Stomach (tissue), 9 donors: ENCODE data around the gene CREB3. TPM values are rescaled to one million over a fixed set of nuclear protein-coding genes. Genes with fewer than 3 reads are reported as not detected.

Experiments used
- DNase-seq, 2 donors: peaks; one replicate each; pipeline versions ENCODE4 v3.0.0 to v3.0.0-alpha.2; 2013 to 2019
- H3K27ac ChIP-seq, 5 donors: fragments of 200-600 bp in 4 of 5; sonication (generic) in 4 of 5; one replicate each; pipeline ENCODE4 v1.5.1; 2013 to 2019; ENCODE audit warnings: mild to moderate bottlenecking in 1 of 5, moderate library complexity in 1 of 5
- H3K27me3 ChIP-seq, 3 donors: fragments of 200-600 bp; sonication (generic); one replicate each; pipeline ENCODE4 v1.5.1; 2017 to 2019; ENCODE audit warnings: mixed run types in 1 of 3
- H3K36me3 ChIP-seq, 4 donors: fragments of 200-600 bp; sonication (generic); 1 replicate in 3 of 4; 2 replicates in 1 of 4; pipeline ENCODE4 v1.5.1; 2016 to 2019
- H3K4me1 ChIP-seq, 4 donors: fragments of 200-600 bp; sonication (generic); one replicate each; pipeline ENCODE4 v1.5.1; 2016 to 2019
- H3K4me3 ChIP-seq, 4 donors: fragments of 200-600 bp; sonication (generic) in 3 of 4; one replicate each; pipeline ENCODE4 v1.5.1; 2016 to 2019; ENCODE audit warnings: mild to moderate bottlenecking in 1 of 4
- H3K9me3 ChIP-seq, 4 donors: fragments of 200-600 bp; sonication (generic); one replicate each; pipeline ENCODE4 v1.5.1; 2016 to 2019
- EP300 ChIP-seq: sonication (generic); formaldehyde crosslinking; IDR thresholded peaks from one replicate; pipeline ENCODE4 v1.6.1; 2017; ENCODE audit warnings: antibody characterized with exemption
- POLR2A ChIP-seq, 4 donors: fragments of 450-650 bp; IDR thresholded peaks; one replicate each; pipeline ENCODE4 v1.6.1; 2016; ENCODE audit warnings: antibody characterized with exemption in 4 of 4, control low read depth in 2 of 4, mild to moderate bottlenecking in 1 of 4, moderate library complexity in 1 of 4
- POLR2AphosphoS5 ChIP-seq, 3 donors: sonication (generic); formaldehyde crosslinking; IDR thresholded peaks; one replicate each; pipeline ENCODE4 v1.6.1; 2016; ENCODE audit warnings: antibody characterized with exemption in 3 of 3
- intact Hi-C: fragments of 100-400 bp; cut with DNase I; formaldehyde crosslinking; loops from one replicate; pipeline ENCODE4 v1.15.1; 2023; ENCODE audit warnings: low total_unique reads
- polyA plus RNA-seq, 3 donors: library from polyadenylated mRNA; stranded (reverse); fragments of 200-250 nt; gene quantifications; one replicate each; pipeline ENCODE4 v1.2.3, GENCODE V29; 2013
- small RNA-seq, 4 donors: library from RNA; depleted of rRNA; stranded (forward); fragments of <200 nt; gene quantifications; one replicate each; pipeline ENCODE3, GENCODE V24; 2016
- total RNA-seq, 5 donors: library from RNA; depleted of rRNA; stranded (reverse); fragments of >200 nt; gene quantifications; one replicate each; pipeline versions ENCODE4 v1.1.0 to v1.2.3, GENCODE V29; 2014 to 2016
- TF ChIP-seq, protein P1 (sequence below), 7 experiments: fragments of 450-650 bp in 4 of 7; fragments of 200-600 bp in 3 of 7; sonication (generic) in 3 of 7; IDR thresholded peaks; one replicate each; pipeline ENCODE4 v1.5.1; 2016 to 2019; ENCODE audit warnings: antibody characterized with exemption in 7 of 7, control low read depth in 2 of 7, mild to moderate bottlenecking in 1 of 7
- donor health status: healthy with polysubstance abuse.
- donor health status: Bipolar disorder and iron deficiency.
- donor health status: healthy.

Gene CREB3
- total and polyA plus RNA-seq, 8 donors = 29.4 to 84.0 (median 39.2) TPM

DNA sequence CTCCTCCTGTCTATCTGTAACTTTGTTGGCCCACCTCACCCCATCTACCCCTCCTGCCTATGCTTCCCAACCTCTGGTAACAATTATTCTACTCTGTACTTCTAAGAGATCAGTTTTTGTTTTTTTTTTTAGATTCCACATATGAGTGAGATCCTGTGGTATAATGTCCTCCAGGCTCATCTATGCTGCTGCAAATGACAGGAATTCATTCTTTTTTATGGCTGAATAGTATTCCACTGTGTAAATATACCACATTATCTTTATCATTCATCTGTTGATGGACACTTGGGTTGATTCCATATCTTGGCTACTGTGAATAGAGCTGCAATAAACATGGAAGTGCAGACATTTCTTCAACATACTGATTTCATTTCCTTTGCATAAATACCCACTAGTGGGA, 51.0 kb downstream of the CREB3 start:
- H3K27me3 ChIP-seq = no peaks in the 10 kb centered on the region
- H3K27ac ChIP-seq = no peak overlapping the region
- no peaks in the 10 kb centered on the region for H3K9me3 ChIP-seq
- H3K4me3 ChIP-seq = no peak overlapping the region
- TF ChIP-seq, protein P1, sequence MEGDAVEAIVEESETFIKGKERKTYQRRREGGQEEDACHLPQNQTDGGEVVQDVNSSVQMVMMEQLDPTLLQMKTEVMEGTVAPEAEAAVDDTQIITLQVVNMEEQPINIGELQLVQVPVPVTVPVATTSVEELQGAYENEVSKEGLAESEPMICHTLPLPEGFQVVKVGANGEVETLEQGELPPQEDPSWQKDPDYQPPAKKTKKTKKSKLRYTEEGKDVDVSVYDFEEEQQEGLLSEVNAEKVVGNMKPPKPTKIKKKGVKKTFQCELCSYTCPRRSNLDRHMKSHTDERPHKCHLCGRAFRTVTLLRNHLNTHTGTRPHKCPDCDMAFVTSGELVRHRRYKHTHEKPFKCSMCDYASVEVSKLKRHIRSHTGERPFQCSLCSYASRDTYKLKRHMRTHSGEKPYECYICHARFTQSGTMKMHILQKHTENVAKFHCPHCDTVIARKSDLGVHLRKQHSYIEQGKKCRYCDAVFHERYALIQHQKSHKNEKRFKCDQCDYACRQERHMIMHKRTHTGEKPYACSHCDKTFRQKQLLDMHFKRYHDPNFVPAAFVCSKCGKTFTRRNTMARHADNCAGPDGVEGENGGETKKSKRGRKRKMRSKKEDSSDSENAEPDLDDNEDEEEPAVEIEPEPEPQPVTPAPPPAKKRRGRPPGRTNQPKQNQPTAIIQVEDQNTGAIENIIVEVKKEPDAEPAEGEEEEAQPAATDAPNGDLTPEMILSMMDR (IDR thresholded peaks at IDR 0.05) = no peak
- TF ChIP-seq EP300 (no peak), POLR2A (IDR thresholded peaks at IDR 0.05) (no peak), POLR2AphosphoS5 (IDR thresholded peaks at IDR 0.05) (no peak)
- intact Hi-C loops = no loop called here
- no peaks in the 10 kb centered on the region for H3K4me1 ChIP-seq
- DNase-seq = no peak
- peaks cover 0 to 4% (median 2%) of the 10 kb centered on the region in 4 donors for H3K36me3 ChIP-seq

Small RNAs within 50 kb of the gene (small RNA-seq; reads per million reads assigned to genes)
- 0 to 0.15 (median 0.12) reads per million in 4 donors for gene MIR6853

Other genes with a start within 250 kb of the CREB3 start
- 10 to 100 TPM in 2 of 5 donors, 1 to 10 TPM in 3; 3.8 to 34.8 (median 9.9) TPM for gene RUSC2, start 242.6 kb upstream of the CREB3 start, total RNA-seq
- gene RUSC2, start 242.6 kb upstream of the CREB3 start, polyA plus RNA-seq = 1 to 10 TPM; 3.4 to 6.6 (median 6.5) TPM
- 10 to 100 TPM; 11.9 to 56.8 (median 34.6) TPM for gene TESK1, start 127.4 kb upstream of the CREB3 start, total RNA-seq
- 10 to 100 TPM; 25.7 to 33.9 (median 28.4) TPM for gene TESK1, start 127.4 kb upstream of the CREB3 start, polyA plus RNA-seq
- gene CD72, start 114.3 kb upstream of the CREB3 start, total RNA-seq = 10 to 100 TPM in 1 of 5 donors, 1 to 10 TPM in 1, not detected in 3; 3.1 to 18.7 TPM
- 1 to 10 TPM in 2 of 3 donors, under 1 TPM in 1; 0.61 to 2.8 (median 1.1) TPM for gene CD72, start 114.3 kb upstream of the CREB3 start, polyA plus RNA-seq
- gene SIT1, start 81.7 kb upstream of the CREB3 start, total RNA-seq = 1 to 10 TPM in 2 of 5 donors, not detected in 3; 2.0 to 2.3 TPM
- 1 to 10 TPM in 1 of 3 donors, under 1 TPM in 2; 0.62 to 1.1 (median 0.95) TPM for gene SIT1, start 81.7 kb upstream of the CREB3 start, polyA plus RNA-seq
- over 10,000 TPM in 4 of 5 donors, 1,000 to 10,000 TPM in 1; 1,379 to 137,340 (median 23,544) TPM for gene RMRP, start 74.6 kb upstream of the CREB3 start, total RNA-seq
- gene RMRP, start 74.6 kb upstream of the CREB3 start, polyA plus RNA-seq = 10 to 100 TPM in 1 of 3 donors, not detected in 2; 64.3 TPM
- 100 to 1,000 TPM in 1 of 5 donors, 10 to 100 TPM in 4; 15.6 to 104 (median 28.1) TPM for gene CCDC107, start 74.4 kb upstream of the CREB3 start, total RNA-seq
- 10 to 100 TPM; 58.8 to 86.4 (median 69.7) TPM for gene CCDC107, start 74.4 kb upstream of the CREB3 start, polyA plus RNA-seq
- 10 to 100 TPM in 3 of 5 donors, 1 to 10 TPM in 2; 1.8 to 58.3 (median 11.6) TPM for gene ARHGEF39, start 67.5 kb upstream of the CREB3 start, total RNA-seq
- gene ARHGEF39, start 67.5 kb upstream of the CREB3 start, polyA plus RNA-seq = 1 to 10 TPM; 2.8 to 4.3 (median 3.2) TPM
- gene CA9, start 58.7 kb upstream of the CREB3 start, total RNA-seq = 100 to 1,000 TPM in 3 of 5 donors, 10 to 100 TPM in 1, 1 to 10 TPM in 1; 1.2 to 670 (median 161) TPM
- 100 to 1,000 TPM; 115 to 653 (median 541) TPM for gene CA9, start 58.7 kb upstream of the CREB3 start, polyA plus RNA-seq
- gene TPM2, start 42.7 kb upstream of the CREB3 start, total RNA-seq = 1,000 to 10,000 TPM in 3 of 5 donors, 100 to 1,000 TPM in 2; 537 to 3,642 (median 1,228) TPM
- gene TPM2, start 42.7 kb upstream of the CREB3 start, polyA plus RNA-seq = 1,000 to 10,000 TPM in 1 of 3 donors, 100 to 1,000 TPM in 2; 460 to 2,257 (median 672) TPM
- 100 to 1,000 TPM; 169 to 399 (median 223) TPM for gene TLN1, start 471 bp upstream of the CREB3 start, total RNA-seq
- 100 to 1,000 TPM in 1 of 3 donors, 10 to 100 TPM in 2; 53.2 to 141 (median 70.2) TPM for gene TLN1, start 471 bp upstream of the CREB3 start, polyA plus RNA-seq
- gene GBA2, start 16.6 kb downstream of the CREB3 start, total RNA-seq = 100 to 1,000 TPM in 3 of 5 donors, 10 to 100 TPM in 2; 29.8 to 210 (median 145) TPM
- gene GBA2, start 16.6 kb downstream of the CREB3 start, polyA plus RNA-seq = 10 to 100 TPM; 26.5 to 38.9 (median 32.5) TPM
- 10 to 100 TPM in 4 of 5 donors, 1 to 10 TPM in 1; 7.0 to 21.2 (median 14.7) TPM for gene RGP1, start 16.6 kb downstream of the CREB3 start, total RNA-seq
- gene RGP1, start 16.6 kb downstream of the CREB3 start, polyA plus RNA-seq = 10 to 100 TPM in 1 of 3 donors, 1 to 10 TPM in 2; 3.8 to 12.8 (median 7.2) TPM
- not detected for gene MSMP, start 21.6 kb downstream of the CREB3 start, total RNA-seq
- gene MSMP, start 21.6 kb downstream of the CREB3 start, polyA plus RNA-seq = under 1 TPM in 1 of 3 donors, not detected in 2; 0.35 TPM
- gene NPR2, start 58.9 kb downstream of the CREB3 start, total RNA-seq = 10 to 100 TPM in 3 of 5 donors, 1 to 10 TPM in 2; 3.1 to 75.5 (median 14.5) TPM
- gene NPR2, start 58.9 kb downstream of the CREB3 start, polyA plus RNA-seq = 10 to 100 TPM in 1 of 3 donors, 1 to 10 TPM in 2; 4.0 to 11.4 (median 7.0) TPM
- gene SPAG8, start 79.6 kb downstream of the CREB3 start, total RNA-seq = 1 to 10 TPM in 2 of 5 donors, not detected in 3; 1.7 to 2.7 TPM
- 1 to 10 TPM in 1 of 3 donors, under 1 TPM in 2; 0.19 to 4.1 (median 0.98) TPM for gene SPAG8, start 79.6 kb downstream of the CREB3 start, polyA plus RNA-seq
- gene HINT2, start 82.4 kb downstream of the CREB3 start, total RNA-seq = 10 to 100 TPM in 4 of 5 donors, 1 to 10 TPM in 1; 8.4 to 22.7 (median 17.9) TPM
- 100 to 1,000 TPM in 2 of 3 donors, 10 to 100 TPM in 1; 98.1 to 131 (median 118) TPM for gene HINT2, start 82.4 kb downstream of the CREB3 start, polyA plus RNA-seq
- gene FAM221B, start 96.1 kb downstream of the CREB3 start, total RNA-seq = not detected
- gene FAM221B, start 96.1 kb downstream of the CREB3 start, polyA plus RNA-seq = under 1 TPM in 1 of 3 donors, not detected in 2; 0.10 TPM
- 10 to 100 TPM in 3 of 5 donors, 1 to 10 TPM in 2; 4.6 to 81.4 (median 11.6) TPM for gene TMEM8B, start 96.6 kb downstream of the CREB3 start, total RNA-seq
- gene TMEM8B, start 96.6 kb downstream of the CREB3 start, polyA plus RNA-seq = 1 to 10 TPM; 7.0 to 9.2 (median 7.0) TPM
- not detected for gene OR13J1, start 137.7 kb downstream of the CREB3 start, total RNA-seq
- not detected for gene OR13J1, start 137.7 kb downstream of the CREB3 start, polyA plus RNA-seq
- gene HRCT1, start 173.5 kb downstream of the CREB3 start, total RNA-seq = 10 to 100 TPM in 1 of 5 donors, 1 to 10 TPM in 2, under 1 TPM in 1, not detected in 1; 0.92 to 28.7 (median 7.7) TPM
- 1 to 10 TPM in 1 of 3 donors, under 1 TPM in 1, not detected in 1; 0.50 to 4.3 TPM for gene HRCT1, start 173.5 kb downstream of the CREB3 start, polyA plus RNA-seq
- gene SPAAR, start 176.8 kb downstream of the CREB3 start, total RNA-seq = 1 to 10 TPM in 2 of 5 donors, not detected in 3; 1.2 to 2.4 TPM
- under 1 TPM; 0.30 to 0.92 (median 0.68) TPM for gene SPAAR, start 176.8 kb downstream of the CREB3 start, polyA plus RNA-seq
- gene OR2S2, start 225.5 kb downstream of the CREB3 start, total RNA-seq = not detected
- gene OR2S2, start 225.5 kb downstream of the CREB3 start, polyA plus RNA-seq = not detected